Left forelimb (tissue), 1 donor: Measurements from ENCODE around the gene ZNF385B.
"Not testable (repeated sequence)": the region's sequence is repeated elsewhere in the genome, so short reads cannot be mapped to it uniquely, and the experiment has no call there.

Source experiments
- DNase-seq: peaks from one replicate; pipeline ENCODE4 v3.0.0-alpha.2; 2018; ENCODE audit warnings: low spot score

ZNF385B gene

DNA sequence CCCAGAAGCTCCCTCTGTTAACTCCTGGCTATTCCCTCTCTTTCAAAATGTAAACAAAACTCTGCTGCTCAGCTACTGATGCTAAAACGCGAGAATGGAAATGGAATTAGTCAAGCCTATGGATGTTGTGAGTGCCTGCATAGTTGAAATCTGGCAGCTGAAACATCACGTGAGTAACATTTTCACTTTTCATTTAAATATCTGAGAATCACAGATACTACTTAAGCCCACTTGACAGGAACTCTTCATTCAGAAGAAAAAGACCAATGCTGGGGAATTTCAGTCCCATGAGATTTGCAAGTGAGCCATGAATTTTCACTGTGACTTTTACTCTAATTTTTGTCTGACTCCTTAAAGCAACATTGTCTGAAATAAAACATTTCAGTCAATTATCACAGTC lies 381.5 kb downstream of the ZNF385B start:
- no peak for DNase-seq

DNA sequence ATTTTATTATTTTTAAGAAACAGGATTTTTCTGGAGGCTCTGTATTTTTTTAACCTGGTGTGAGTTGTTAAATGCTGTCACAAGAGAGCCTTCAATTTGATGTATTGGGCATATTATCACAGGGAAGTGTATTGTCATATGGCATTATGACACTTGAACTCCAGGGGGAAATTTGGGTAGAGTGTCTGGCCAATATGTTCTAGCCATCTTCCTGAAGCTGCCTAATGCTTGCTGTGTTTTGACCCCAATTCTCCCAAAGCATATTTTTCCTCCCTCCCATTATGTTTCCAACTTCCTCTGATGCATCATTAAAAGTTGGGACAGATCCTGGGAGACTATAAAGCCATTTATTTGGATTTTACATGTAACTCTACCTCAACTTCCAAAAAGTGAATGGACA lies 382.6 kb downstream of the ZNF385B start:
- DNase-seq: no peak

DNA sequence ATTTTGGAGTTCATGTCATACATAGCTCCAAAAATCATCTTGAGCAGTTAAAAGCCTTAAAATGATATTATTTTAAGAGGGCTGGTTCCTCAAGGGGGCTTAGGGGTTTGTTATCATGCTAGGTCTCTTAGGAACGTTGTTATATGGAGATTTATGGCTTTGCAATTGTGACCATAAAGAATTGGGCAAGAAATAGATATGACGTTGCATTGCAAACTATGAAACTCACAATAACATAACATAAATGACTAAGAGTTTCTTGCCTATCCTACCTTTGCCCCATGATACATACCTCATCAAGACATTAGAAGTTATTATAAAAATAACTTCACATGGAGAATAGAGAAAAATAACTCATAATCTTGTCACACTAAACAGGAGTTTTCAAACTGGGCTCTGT lies 390.4 kb downstream of the ZNF385B start:
- no peak for DNase-seq

DNA sequence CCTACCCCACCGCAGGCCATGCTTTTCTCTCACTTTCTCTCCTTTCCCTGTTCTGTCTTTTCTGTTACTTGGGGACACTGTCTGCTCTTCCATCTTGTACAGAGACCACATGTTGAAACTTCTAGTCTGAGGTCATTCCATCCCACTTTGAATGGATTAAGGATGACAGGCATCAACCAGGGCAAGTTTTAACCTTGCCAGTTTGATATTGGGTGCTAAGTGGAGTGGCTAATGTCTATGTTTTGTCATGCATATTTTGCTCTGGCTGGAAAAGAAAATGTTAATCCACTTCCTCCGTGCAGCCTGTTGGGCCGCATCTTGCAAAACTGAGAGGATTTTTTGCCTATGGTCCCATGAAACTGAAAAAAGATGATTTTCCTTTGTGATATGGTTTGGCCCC lies 391.3 kb downstream of the ZNF385B start:
- DNase-seq: no peak

DNA sequence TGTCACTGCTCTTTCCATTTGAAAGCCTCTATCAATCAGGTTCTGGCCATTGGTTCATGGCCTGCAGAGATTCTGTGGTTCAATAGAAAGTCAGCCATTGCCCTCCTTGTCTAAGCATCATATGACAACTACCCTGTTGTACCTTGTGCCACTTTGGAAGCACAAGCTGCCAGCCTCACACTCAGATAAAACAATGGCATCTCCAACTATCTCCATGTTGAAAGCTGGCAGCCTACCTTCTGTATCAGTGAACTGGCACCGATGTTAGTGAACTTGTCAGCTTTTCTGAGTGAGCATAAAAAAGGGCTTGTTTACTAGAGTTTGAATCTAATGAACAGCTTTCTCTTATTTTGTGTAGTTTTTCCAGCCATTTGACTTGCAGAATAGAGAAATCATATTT lies 393.5 kb downstream of the ZNF385B start:
- DNase-seq: no peak

DNA sequence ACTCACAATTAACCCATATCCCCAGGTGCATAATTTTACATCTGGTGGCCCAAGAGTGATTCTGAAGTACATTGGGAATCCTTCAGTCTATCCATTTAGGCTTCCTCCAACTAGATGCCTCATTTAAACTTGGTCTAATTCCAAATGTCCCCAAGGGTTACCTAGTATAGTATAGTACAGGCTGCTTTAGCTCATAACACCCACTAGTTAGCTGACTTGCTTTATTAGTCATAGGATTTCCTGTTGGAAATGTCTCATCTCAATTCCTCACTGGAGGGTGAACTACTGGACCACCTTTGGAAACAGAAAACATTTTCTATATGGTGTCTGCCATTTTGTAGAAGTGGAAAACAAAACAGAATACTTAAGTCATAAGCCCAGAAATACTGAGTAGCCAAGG lies 394.3 kb downstream of the ZNF385B start:
- no peak for DNase-seq

DNA sequence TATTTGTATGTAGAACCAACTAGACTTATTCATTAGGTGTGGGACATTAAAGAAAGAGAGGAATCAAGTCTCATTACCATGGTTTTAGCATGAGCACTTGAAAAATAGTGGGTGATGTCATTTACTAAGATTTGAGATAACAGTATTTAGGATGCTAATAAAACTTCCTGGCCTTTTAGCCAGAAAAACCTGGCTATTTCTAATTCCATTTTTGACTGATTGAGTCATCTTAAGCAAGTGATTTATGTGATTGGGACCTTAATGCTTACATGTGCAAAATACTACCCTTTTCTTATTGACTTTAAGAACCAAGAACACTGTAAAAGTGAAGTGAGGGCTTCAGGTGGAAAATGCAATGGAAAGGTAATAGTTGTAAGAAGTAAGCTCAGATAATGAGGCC lies 400.0 kb downstream of the ZNF385B start:
- DNase-seq: no peak

DNA sequence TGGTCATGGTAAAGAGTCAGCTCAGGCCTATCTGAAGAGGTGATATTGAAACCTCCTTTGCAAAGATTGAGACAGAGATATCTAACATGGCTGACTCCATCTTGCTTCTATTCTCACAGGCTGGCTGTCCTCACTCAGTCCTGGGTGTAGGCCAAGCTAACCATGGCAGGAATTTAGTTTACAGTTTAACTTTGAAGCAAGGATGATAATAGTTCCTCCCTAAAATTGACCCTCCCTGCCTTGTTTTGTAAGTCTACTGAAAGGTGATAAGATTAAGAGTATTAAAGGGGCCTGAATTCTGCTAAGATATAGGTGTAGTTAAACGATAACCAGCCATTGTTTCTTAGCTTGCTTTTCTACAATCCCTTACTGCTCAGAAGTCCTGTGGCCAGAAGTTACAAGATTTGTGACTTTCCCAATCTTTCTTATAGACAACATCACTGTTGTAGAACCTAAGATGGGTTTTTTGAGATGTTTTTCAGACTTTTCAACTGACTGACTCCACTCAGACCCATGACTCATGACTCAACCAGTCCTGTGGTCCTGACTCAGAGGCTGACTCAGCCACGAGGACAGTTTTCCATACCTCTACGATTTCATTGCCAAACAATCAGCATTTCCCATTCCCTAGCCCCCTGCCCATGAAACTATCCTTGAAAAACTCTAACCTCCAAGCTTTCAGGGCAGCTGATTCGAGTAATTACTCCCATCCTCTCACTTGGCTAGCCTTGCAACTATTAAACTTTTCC lies 401.1 kb downstream of the ZNF385B start:
- no peak for DNase-seq

DNA sequence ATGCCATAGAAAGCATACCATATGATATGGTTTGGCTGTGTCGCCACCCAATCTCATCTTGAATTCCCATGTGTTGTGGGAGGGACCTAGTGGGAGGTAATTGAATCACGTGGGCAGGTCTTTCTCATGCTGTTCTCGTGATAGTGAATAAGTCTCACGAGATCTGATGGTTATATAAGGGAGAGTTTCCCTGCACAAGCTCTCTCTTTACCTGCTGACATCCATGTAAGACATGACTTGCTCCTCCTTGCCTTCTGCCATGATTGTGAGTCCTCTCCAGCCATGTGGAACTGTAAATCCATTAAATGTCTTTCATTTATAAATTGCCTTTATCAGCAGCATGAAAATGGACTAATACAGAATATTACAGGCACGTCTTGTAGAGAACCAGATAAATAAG lies 403.3 kb downstream of the ZNF385B start:
- not testable (repeated sequence) for DNase-seq

DNA sequence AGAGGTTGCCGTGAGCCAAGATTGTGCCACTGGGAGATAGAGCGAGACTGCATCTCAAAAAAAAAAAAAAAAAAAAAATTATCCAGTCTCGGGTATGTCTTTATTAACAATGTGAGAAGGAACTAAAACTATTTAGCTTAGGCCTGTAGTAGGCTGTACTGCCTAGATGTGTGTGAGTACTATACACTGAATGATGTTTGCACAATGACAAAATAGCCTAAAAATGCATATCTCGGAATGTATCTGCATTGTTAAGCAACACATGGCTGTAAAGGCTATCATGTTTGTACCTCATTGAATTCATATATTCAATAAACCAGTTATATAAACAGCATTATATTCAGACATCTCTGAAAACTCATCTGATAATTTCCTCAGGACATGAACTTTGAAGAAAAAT lies 405.6 kb downstream of the ZNF385B start:
- DNase-seq: no peak

DNA sequence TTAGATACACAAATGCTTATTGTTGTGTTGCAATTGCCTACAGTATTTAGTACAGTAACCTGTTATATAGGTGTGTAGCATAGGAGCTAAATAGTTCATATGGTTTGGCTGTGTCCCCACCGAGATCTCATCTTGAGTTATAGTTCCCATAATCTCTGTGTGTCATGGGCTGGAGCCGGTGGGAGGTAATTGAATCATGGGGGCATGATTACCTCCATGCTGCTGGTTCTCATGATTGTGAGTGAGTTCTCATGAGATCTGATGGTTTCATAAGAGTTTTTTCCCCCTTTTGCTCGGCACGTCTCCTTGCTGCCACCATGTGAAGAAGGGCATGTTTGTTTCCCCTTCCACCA lies 406.3 kb downstream of the ZNF385B start:
- no peak for DNase-seq

DNA sequence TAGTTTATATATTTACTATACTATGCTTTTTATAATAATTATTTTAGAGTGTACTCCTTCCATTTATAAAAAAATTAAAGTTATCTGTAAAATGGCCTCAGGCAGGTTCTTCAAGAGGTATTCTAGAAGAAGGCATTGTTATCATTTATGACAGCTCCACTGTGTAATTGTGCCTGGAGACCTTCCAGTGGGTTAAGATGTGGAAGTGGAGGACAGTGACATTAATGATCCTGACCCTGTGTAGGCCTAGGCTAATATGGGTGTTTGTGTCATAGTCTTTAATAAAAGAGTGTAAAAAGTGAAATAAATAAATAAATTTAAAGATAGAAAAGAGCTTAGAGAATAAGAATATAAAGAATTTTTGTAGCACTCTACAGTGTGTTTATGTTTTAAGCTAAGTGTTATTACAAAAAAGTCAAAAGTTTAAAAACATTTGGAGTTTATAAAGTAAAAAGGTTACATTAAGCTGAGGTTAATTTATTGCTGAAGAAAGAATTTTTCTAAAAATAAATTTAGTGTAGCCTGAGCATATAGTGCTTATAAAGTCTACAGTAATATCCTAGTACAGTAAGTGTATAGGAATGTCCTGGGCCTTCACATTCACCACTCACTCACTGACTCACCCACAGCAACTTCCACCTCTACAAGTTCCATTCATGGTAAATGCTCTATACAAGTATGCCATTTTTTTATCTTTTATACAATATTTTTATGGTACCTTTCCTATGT lies 406.8 kb downstream of the ZNF385B start:
- DNase-seq: no peak

DNA sequence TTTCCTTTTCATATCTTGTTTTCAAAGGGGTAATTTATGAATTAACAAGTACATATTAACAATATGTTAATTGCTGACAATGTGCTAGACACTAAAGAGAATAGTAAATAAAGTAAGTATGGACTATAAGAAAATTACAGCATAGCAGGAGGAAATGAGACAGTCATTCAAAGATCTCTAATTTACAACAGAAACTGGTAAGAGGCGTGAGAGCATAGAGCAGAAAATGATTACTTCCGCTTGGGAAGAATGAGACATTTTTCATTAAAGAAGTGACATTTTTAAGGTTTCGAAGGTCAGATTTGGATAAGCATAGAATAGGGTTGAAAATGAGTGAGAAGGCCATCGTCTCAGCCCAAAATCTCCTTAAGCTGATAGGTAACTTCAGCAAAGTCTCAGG lies 412.4 kb downstream of the ZNF385B start:
- no peak for DNase-seq

DNA sequence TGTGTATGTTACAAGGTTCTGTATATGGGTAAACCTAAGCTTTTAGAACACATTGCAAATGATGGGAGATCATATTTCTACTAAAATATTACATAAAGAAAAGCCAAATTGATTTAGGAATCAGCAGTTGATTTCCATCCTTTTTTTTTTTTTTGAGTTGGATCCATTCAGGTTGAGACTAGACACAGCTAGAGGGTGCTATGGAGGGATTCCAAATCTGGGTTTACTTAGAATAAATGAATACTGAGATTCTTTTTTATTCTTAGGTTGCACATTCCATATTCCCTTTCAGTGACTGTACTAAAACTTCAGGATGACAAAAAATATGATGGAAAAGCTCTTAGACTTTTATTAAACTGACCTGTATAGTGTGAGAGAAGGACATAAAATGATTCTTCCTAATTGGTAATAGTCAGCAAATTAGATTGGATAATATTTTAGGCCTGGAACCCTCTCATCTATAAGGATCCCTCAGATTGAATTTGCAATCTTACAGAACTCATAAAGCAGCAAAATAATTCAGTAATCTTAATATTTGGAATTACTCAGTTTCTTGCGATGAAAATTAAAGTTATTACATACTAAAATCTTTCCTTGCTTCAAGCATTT lies 413.5 kb downstream of the ZNF385B start:
- no peak for DNase-seq

DNA sequence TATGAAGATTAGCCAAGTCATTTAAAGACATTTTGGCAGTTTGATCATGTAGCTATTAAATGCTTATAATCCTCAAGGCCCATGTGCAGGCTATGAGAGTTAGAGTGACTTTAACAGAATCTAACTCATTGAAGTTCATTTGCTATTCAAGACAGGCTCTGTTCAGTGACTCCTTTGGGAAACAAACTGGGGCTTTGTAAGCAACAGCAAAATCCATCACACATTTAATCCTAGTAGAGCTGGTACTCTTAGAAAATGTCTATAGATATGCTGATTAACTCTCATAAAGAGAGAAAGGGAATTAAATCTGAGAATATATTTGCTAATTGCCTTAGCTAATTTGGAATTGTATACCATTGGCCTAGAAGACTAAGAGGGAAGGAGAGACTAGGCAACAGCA lies 414.0 kb downstream of the ZNF385B start:
- DNase-seq: no peak

DNA sequence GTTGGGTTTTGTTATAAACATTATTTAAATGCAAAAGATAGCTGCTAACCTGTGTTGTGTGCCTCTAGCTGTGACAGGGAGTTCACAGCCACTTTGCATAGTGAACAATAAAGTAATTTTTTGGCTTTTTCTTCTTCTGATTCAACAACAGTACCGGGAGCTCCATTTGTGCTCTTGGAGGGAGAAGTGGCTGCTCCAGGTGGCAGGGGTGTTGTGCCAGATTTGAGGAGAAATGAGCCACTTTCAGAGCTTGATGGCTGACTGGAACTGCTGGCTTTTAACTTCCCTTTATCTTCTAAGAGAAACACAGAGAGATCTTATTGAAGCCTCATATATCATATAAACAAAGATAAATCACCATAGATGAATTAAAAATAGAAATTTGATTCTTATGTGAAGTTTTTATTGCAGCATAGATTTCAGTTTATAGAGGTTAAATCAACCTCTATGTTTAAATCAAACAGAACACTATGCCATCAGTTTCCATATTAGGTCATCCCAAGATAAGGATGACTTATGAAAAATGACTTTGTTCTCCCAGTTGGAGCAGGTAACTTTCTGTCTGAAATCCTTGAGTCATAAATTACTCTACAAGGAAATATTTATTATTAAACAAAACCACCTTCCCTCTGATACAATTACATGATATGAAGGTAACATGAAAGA lies 414.8 kb downstream of the ZNF385B start:
- DNase-seq: no peak

DNA sequence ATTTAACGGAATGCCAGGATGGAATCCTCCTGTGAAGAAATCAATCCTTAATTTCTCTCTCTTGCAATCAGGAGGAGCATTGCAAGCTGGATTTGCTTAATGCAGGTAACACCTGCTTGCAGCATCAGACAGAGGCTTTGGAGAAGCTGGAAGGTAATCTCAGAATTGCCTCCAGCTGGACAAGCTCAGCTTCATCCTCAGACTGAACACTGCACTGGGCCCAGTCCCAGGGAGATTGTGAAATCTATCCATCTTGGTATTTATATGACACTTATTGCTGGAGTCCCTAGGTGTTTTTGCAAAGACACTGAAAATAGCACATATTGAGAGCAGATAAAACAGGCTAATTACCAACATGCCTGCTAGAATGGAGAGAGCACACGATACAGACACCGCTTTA lies 417.4 kb downstream of the ZNF385B start:
- no peak for DNase-seq

DNA sequence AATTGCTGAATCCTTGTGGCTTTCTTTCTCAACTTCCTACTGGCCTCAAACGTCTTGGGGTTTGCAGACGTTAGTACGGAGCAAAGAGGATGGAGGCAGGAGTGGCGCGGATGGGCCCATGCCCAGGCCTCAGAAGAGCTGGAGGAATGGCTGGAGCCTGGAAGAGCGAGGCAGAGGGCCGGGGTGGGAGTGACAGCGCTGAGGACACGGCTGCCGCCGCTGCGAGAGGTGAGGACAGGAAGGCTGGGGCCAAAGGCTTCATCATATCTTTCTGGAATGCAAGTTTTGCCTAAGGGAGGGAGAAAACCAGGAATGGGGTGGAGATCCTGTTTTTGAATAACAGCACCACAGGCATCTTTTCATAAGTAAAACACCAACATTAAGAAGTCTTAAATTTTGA lies 418.2 kb downstream of the ZNF385B start:
- no peak for DNase-seq

DNA sequence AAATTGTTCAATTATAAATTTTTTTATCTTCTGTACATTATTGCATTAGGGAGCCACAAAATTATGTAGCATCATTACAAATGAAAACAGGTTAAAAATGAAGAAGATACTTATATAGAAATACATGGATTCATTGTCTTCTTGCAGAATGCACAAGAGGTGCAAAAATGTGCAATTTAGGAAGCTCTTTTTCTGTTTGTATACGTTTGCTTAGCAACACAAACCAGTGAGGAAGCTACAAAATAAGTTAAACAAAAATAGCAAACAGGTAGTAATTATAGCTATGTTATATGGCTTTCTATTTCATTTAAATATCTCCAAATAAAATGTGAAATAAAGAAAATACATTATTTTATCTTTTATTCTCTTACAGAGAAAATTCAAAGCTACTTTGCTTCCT lies 419.2 kb downstream of the ZNF385B start:
- no peak for DNase-seq

DNA sequence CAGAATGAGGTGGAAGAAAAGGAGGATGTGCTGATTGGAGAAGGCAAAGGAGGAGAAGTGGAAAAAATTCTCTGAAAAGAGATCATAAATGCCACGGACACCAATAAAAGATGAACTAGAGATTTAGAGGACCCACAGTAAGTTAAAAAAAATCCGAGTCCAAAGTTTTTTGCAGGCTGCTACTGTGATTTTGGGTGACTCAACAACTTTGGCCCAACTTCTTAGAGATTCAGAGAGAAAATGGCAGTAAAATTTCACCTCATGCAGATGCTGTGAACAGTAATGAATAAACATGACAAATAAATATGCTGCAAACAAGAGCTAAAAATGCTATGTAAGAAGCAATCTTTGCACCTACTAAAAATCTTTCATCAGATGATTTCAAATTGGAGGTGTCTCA lies 419.9 kb downstream of the ZNF385B start:
- DNase-seq: no peak

DNA sequence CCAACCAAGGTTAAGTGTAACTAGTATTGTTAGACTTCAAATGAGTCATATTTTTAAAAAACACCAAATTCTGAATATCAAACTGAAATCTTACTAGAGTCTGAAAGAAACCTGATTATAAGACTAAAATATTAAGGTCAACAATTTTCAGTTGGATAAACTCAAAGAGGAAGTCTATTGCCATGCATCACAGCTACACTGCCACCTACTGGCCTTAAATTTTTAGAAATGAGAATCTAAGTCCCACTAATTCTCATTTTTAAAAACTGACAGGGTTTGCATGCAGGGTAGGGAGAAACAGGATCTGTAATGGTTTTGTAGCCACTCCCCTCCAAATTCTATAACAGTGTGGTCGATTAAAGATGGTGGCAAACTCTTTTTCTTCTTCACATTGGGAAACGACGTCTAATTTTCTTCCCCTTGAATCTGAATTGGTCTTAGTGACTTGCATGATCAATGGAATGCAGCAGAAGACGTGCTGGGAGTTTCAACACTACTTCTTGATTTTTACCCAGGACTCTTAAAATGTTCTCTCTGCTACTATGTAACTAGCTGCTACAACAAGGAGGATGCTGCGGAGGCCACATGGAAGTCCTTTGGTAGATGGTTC lies 420.7 kb downstream of the ZNF385B start:
- no peak for DNase-seq

DNA sequence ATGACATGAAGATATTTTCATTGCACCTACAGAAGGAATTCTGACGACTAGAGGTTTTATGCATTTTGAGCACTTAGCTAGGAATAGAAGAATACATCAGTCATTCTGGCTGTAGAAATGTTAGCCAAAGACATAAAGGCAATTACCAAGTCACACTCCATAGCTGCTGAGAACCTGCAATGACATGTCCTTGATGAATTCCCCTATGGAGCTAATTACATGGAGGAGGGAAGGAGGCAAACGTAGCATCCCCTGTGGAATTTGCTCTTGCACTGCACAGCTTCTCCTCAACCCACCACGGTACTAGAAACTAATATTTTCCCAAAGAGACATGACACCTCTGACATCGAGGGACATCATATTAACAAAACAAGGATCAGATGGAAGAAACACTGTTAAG lies 422.8 kb downstream of the ZNF385B start:
- no peak for DNase-seq

DNA sequence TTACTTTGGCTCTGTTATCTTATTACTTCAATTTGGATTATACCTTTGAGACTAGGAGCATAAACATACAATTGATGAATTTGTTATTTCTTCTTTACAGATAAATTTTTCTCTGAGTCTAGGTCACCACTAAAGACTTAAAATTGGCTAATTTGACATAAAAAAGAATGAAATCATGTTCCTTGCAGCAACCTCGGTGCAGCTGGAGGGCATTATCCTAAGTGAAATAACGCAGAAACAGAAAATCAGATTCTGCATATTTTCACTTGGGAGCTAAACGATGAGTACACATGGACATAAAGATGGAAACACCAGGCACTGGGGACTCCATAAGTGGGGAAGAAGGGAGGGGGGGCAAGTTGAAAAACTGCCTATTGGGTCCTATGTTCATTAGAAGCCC lies 424.0 kb downstream of the ZNF385B start:
- no peak for DNase-seq
